ENCODE measurements around the gene GRHL3.
A peak's percentile ranks its signal among the peaks of the same experiment; 100 is the strongest.

GRHL3 gene

DNA sequence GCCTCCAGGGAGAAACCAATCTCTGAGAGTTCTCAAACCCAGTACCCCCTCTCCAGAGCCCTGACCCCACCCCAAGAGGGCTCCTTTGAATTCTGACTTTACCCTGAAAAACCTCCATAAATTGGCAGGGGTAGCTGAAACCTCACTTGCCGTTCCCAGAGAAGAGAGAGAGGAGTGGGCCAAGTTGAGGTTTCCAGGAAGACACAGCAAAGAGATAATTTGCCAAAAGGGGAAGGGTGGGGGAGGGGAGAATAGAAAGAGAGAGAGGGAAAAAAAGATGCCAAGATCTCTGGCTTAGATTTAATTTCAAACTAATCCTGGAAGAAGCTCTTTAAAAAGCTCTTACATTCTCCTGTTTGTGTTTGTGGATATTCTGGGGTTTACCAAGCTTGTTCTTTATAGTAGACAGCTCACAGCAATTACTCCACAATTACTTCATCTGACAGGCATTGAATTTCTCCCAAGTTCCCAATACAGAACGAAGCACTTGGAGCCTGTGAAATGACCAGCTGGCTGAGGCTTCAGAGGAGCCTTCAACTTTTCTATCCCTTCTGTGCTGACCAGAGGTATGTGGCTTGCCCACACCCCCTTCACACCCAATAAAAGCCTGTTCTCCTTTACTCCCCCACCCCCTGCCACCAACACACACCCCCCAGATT lies 1.1 kb upstream of the GRHL3 start:
- H3K4ac ChIP-seq (ENCODE audit: low read length), result no peak overlapping the region
- no peaks in the 10 kb centered on the region for H3K36me3 ChIP-seq (replicated peaks in 1 of 2; ENCODE audit: control insufficient read depth in 2 of 2, insufficient read depth in 2 of 2, low read length in 2 of 2)
- no peak overlapping the region for H4K8ac ChIP-seq (ENCODE audit: low read depth, low read length)
- H3K23ac ChIP-seq (ENCODE audit: low read depth, low read length, poor library complexity), result no peak overlapping the region
- no peak overlapping the region for H3K4me2 ChIP-seq (ENCODE audit: insufficient read depth, low read length, poor library complexity, severe bottlenecking)
- no peak overlapping the region for H4K91ac ChIP-seq (ENCODE audit: low read depth, low read length, poor library complexity)
- peaks cover 0 to 8% of the 10 kb centered on the region in 2 donors for H3K4me1 ChIP-seq (ENCODE audit: control insufficient read depth in 2 of 2, insufficient read depth in 1 of 2, low read depth in 1 of 2, low read length in 2 of 2)
- H3K9me3 ChIP-seq (replicated peaks in 1 of 2; ENCODE audit: control insufficient read depth in 2 of 2, insufficient read depth in 1 of 2, low read depth in 1 of 2, low read length in 2 of 2), result no peaks in the 10 kb centered on the region
- H3K14ac ChIP-seq (ENCODE audit: low read length), result no peak overlapping the region
- no peak overlapping the region for H3K9ac ChIP-seq (ENCODE audit: low read depth, low read length, poor library complexity)
- no peak overlapping the region for H2AK5ac ChIP-seq (ENCODE audit: low read depth, low read length)
- no peak overlapping the region for H2BK15ac ChIP-seq (ENCODE audit: low read length)
- no peak for DNase-seq (ENCODE audit: low spot score)
- no peak overlapping the region for H2BK5ac ChIP-seq (ENCODE audit: low read length)
- H3K79me1 ChIP-seq (ENCODE audit: low read depth, low read length), result no peaks in the 10 kb centered on the region
- no peak overlapping the region for H3K18ac ChIP-seq (ENCODE audit: low read length)
- no peak overlapping the region for H3K4me3 ChIP-seq (ENCODE audit: low read length in 2 of 2)
- H2AFZ ChIP-seq (ENCODE audit: low read length), result no peak overlapping the region
- H3K27me3 ChIP-seq (ENCODE audit: control insufficient read depth in 3 of 3, insufficient read depth in 3 of 3, low read depth in 1 of 3, low read length in 3 of 3), result peaks cover 2 to 66% (median 39%) of the 10 kb centered on the region in 3 experiments
- no CpG with 5 or more reads among the region's 2 CpGs for WGBS, 2 donors (ENCODE audit: extremely low coverage in 2 of 2, insufficient read length in 2 of 2, insufficient replicate concordance in 1 of 2)
- H2BK120ac ChIP-seq (ENCODE audit: low read depth, low read length), result no peak overlapping the region
- H3K27ac ChIP-seq (replicated peaks; ENCODE audit: low read length), result no peak overlapping the region
- H2BK12ac ChIP-seq (ENCODE audit: low read length), result no peak overlapping the region

DNA sequence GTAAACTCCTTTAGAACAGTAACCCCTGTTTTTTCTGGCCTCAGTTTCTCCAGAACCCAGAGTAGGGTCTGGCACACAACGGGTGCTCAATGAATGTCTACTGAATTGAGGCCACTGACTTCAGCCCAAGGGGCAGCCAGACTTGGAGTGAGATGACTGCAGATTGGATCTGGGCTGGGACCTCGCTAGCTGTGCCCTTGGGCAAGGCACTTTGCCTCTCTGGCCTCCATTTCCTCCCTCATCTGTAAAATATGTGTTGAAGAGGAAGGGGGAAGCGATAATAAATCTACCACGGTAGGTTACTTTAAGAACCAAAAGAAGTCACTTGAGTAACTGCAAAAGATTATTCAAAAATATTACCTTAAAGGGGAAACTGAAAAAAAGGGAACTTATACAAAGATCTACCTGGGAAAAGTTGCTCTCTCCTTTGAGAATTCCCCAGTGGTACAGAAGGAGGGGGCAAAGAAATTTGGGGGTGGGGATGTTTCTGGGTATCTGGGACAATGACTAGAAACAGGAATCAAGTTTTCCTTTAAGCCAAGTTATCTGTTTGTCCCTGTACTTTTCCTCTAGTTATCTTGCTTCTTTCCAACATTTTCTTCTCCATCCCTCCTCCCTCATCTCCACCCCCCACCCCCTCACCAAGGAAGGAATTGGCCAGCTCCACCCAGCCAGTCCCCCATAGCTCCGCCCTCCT lies 394 bp upstream of the GRHL3 start:
- H2BK12ac ChIP-seq (ENCODE audit: low read length), result no peak overlapping the region
- no peak overlapping the region for H2AK5ac ChIP-seq (ENCODE audit: low read depth, low read length)
- no peak for DNase-seq (ENCODE audit: low spot score)
- H2BK120ac ChIP-seq (ENCODE audit: low read depth, low read length), result no peak overlapping the region
- H3K9me3 ChIP-seq (replicated peaks in 1 of 2; ENCODE audit: control insufficient read depth in 2 of 2, insufficient read depth in 1 of 2, low read depth in 1 of 2, low read length in 2 of 2), result no peaks in the 10 kb centered on the region
- H3K23ac ChIP-seq (ENCODE audit: low read depth, low read length, poor library complexity), result no peak overlapping the region
- H3K27me3 ChIP-seq (ENCODE audit: control insufficient read depth in 3 of 3, insufficient read depth in 3 of 3, low read depth in 1 of 3, low read length in 3 of 3), result peaks cover 2 to 72% (median 42%) of the 10 kb centered on the region in 3 experiments
- H3K14ac ChIP-seq (ENCODE audit: low read length), result no peak overlapping the region
- no peak overlapping the region for H2BK5ac ChIP-seq (ENCODE audit: low read length)
- H2AFZ ChIP-seq (ENCODE audit: low read length), result no peak overlapping the region
- H3K79me1 ChIP-seq (ENCODE audit: low read depth, low read length), result no peaks in the 10 kb centered on the region
- peaks cover 0 to 8% of the 10 kb centered on the region in 2 donors for H3K4me1 ChIP-seq (ENCODE audit: control insufficient read depth in 2 of 2, insufficient read depth in 1 of 2, low read depth in 1 of 2, low read length in 2 of 2)
- WGBS, 2 donors (ENCODE audit: extremely low coverage in 2 of 2, insufficient read length in 2 of 2, insufficient replicate concordance in 1 of 2), result no CpG with 5 or more reads among the region's 5 CpGs
- H3K36me3 ChIP-seq (replicated peaks in 1 of 2; ENCODE audit: control insufficient read depth in 2 of 2, insufficient read depth in 2 of 2, low read length in 2 of 2), result no peaks in the 10 kb centered on the region
- H4K8ac ChIP-seq (ENCODE audit: low read depth, low read length), result no peak overlapping the region
- H3K27ac ChIP-seq (replicated peaks; ENCODE audit: low read length), result no peak overlapping the region
- H3K4ac ChIP-seq (ENCODE audit: low read length), result no peak overlapping the region
- no peak overlapping the region for H3K4me3 ChIP-seq (ENCODE audit: low read length in 2 of 2)
- no peak overlapping the region for H3K9ac ChIP-seq (ENCODE audit: low read depth, low read length, poor library complexity)
- H4K91ac ChIP-seq (ENCODE audit: low read depth, low read length, poor library complexity), result no peak overlapping the region
- no peak overlapping the region for H2BK15ac ChIP-seq (ENCODE audit: low read length)
- peak overlapping the region; percentile 61 for H3K4me2 ChIP-seq (ENCODE audit: insufficient read depth, low read length, poor library complexity, severe bottlenecking)
- no peak overlapping the region for H3K18ac ChIP-seq (ENCODE audit: low read length)

DNA sequence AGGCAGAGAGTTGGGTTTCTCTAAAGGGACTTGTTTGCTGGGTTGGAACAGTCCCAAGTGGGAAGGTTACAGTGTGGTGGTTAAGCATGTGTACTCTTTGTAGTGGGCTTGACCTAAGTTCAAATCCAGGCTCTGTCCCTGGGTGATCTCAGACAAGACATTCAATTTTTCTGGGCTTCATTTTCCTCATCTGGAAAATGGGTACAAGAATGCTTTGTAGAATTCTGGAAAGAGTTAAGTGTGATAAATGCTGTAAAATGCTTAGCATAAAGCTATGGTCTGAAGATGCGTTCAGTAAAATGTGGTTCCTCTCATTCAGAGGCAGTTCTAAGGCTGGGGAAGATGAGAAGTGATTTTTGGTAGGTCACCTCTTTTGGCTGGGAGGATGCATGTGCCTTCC lies 805 bp downstream of the GRHL3 start:
- Histone ChIP-seq H3K4ac (ENCODE audit: low read length) (no peak overlapping the region), H3K9ac (ENCODE audit: low read depth, low read length, poor library complexity) (no peak overlapping the region), H3K23ac (ENCODE audit: low read depth, low read length, poor library complexity) (no peak overlapping the region), H4K91ac (ENCODE audit: low read depth, low read length, poor library complexity) (no peak overlapping the region), H3K9me3 (replicated peaks in 1 of 2; ENCODE audit: control insufficient read depth in 2 of 2, insufficient read depth in 1 of 2, low read depth in 1 of 2, low read length in 2 of 2) (no peaks in the 10 kb centered on the region), H3K27me3 (ENCODE audit: control insufficient read depth in 3 of 3, insufficient read depth in 3 of 3, low read depth in 1 of 3, low read length in 3 of 3) (peaks cover 2 to 84% (median 42%) of the 10 kb centered on the region in 3 experiments), H2AFZ (ENCODE audit: low read length) (no peak overlapping the region), H3K14ac (ENCODE audit: low read length) (no peak overlapping the region), H3K18ac (ENCODE audit: low read length) (no peak overlapping the region), H2BK12ac (ENCODE audit: low read length) (no peak overlapping the region), H2BK120ac (ENCODE audit: low read depth, low read length) (no peak overlapping the region), H3K4me3 (ENCODE audit: low read length in 2 of 2) (no peak overlapping the region), H2BK15ac (ENCODE audit: low read length) (no peak overlapping the region), H4K8ac (ENCODE audit: low read depth, low read length) (no peak overlapping the region), H2BK5ac (ENCODE audit: low read length) (no peak overlapping the region), H3K4me2 (ENCODE audit: insufficient read depth, low read length, poor library complexity, severe bottlenecking) (no peak overlapping the region), H3K27ac (replicated peaks; ENCODE audit: low read length) (no peak overlapping the region), H2AK5ac (ENCODE audit: low read depth, low read length) (no peak overlapping the region), H3K36me3 (replicated peaks in 1 of 2; ENCODE audit: control insufficient read depth in 2 of 2, insufficient read depth in 2 of 2, low read length in 2 of 2) (no peaks in the 10 kb centered on the region), H3K79me1 (ENCODE audit: low read depth, low read length) (no peaks in the 10 kb centered on the region), H3K4me1 (ENCODE audit: control insufficient read depth in 2 of 2, insufficient read depth in 1 of 2, low read depth in 1 of 2, low read length in 2 of 2) (peaks cover 0 to 8% of the 10 kb centered on the region in 2 donors)
- no CpG with 5 or more reads among the region's 1 CpG for WGBS, 2 donors (ENCODE audit: extremely low coverage in 2 of 2, insufficient read length in 2 of 2, insufficient replicate concordance in 1 of 2)
- no peak for DNase-seq (ENCODE audit: low spot score)

DNA sequence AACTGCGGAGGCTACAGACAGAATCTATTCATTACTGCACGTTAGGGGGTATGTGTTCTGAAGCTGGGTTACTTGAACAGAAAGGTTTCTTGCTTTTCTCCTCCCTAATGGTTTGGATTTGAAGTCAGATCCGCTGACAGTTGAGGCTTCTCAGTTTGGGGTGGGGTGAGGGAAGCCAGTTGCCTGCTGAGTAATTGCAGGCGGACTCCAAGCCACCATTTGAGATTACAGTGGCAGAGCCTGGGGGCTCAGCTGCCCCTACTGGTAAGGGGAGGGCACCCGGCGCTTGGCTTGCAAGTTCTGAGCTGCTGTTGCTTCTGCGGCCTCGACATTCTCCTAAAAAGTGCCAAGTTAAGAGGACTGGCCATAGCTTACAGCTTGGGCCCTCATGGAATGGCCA lies 2.0 kb downstream of the GRHL3 start:
- Histone ChIP-seq H3K4me1 (ENCODE audit: control insufficient read depth in 2 of 2, insufficient read depth in 1 of 2, low read depth in 1 of 2, low read length in 2 of 2) (peaks cover 0 to 8% of the 10 kb centered on the region in 2 donors), H2BK12ac (ENCODE audit: low read length) (no peak overlapping the region), H2BK5ac (ENCODE audit: low read length) (peak overlapping the region; percentile 50), H3K14ac (ENCODE audit: low read length) (no peak overlapping the region), H3K18ac (ENCODE audit: low read length) (peak overlapping the region; percentile 33), H2BK120ac (ENCODE audit: low read depth, low read length) (no peak overlapping the region), H3K9ac (ENCODE audit: low read depth, low read length, poor library complexity) (no peak overlapping the region), H3K27ac (replicated peaks; ENCODE audit: low read length) (no peak overlapping the region), H2AFZ (ENCODE audit: low read length) (no peak overlapping the region), H3K23ac (ENCODE audit: low read depth, low read length, poor library complexity) (no peak overlapping the region), H3K27me3 (ENCODE audit: control insufficient read depth in 3 of 3, insufficient read depth in 3 of 3, low read depth in 1 of 3, low read length in 3 of 3) (peaks cover 2 to 94% (median 42%) of the 10 kb centered on the region in 3 experiments), H3K9me3 (replicated peaks in 1 of 2; ENCODE audit: control insufficient read depth in 2 of 2, insufficient read depth in 1 of 2, low read depth in 1 of 2, low read length in 2 of 2) (no peaks in the 10 kb centered on the region), H3K79me1 (ENCODE audit: low read depth, low read length) (no peaks in the 10 kb centered on the region), H2AK5ac (ENCODE audit: low read depth, low read length) (no peak overlapping the region), H3K4ac (ENCODE audit: low read length) (no peak overlapping the region), H3K4me2 (ENCODE audit: insufficient read depth, low read length, poor library complexity, severe bottlenecking) (no peak overlapping the region), H3K4me3 (ENCODE audit: low read length in 2 of 2) (no peak overlapping the region), H2BK15ac (ENCODE audit: low read length) (no peak overlapping the region), H3K36me3 (replicated peaks in 1 of 2; ENCODE audit: control insufficient read depth in 2 of 2, insufficient read depth in 2 of 2, low read length in 2 of 2) (no peaks in the 10 kb centered on the region), H4K8ac (ENCODE audit: low read depth, low read length) (no peak overlapping the region), H4K91ac (ENCODE audit: low read depth, low read length, poor library complexity) (no peak overlapping the region)
- DNase-seq (ENCODE audit: low spot score), result no peak
- WGBS, 2 donors (ENCODE audit: extremely low coverage in 2 of 2, insufficient read length in 2 of 2, insufficient replicate concordance in 1 of 2), result no CpG with 5 or more reads among the region's 8 CpGs

Measured in neuronal stem cell (in vitro differentiated cells).